Large intestine (tissue), 3 donors: Measurements from ENCODE around the gene DACH1. TPM values are rescaled to one million over a fixed set of nuclear protein-coding genes. Genes with fewer than 3 reads are reported as not detected.

Experiments used
- DNase-seq, 2 donors: peaks; one replicate each; pipeline versions ENCODE4 v3.0.0 to v3.0.0-alpha.2; 2013
- H3K27ac ChIP-seq: one replicate; pipeline ENCODE4 v1.5.1; 2013; ENCODE audit warnings: low read length
- H3K27me3 ChIP-seq: 2 replicates; pipeline ENCODE4 v1.6.1; 2013; ENCODE audit warnings: low read length; ENCODE audit not compliant: control insufficient read depth, insufficient read depth
- H3K36me3 ChIP-seq: 2 replicates; pipeline ENCODE4 v1.6.1; 2013; ENCODE audit warnings: low read length; ENCODE audit not compliant: control insufficient read depth, insufficient read depth
- H3K4me1 ChIP-seq: one replicate; pipeline ENCODE4 v1.6.1; 2013; ENCODE audit warnings: low read length; ENCODE audit not compliant: control insufficient read depth, insufficient read depth
- H3K4me3 ChIP-seq: one replicate; pipeline ENCODE4 v1.5.1; 2013; ENCODE audit warnings: low read length
- H3K9me3 ChIP-seq: one replicate; pipeline ENCODE4 v1.6.1; 2013; ENCODE audit warnings: mild to moderate bottlenecking, low read depth, low read length, moderate library complexity; ENCODE audit not compliant: control insufficient read depth
- WGBS: methylation state at CpG from one replicate; pipeline ENCODE4 v1.1.5; 2013; ENCODE audit warnings: low lambda C conversion rate; ENCODE audit not compliant: insufficient coverage; 5-methylcytosine and 5-hydroxymethylcytosine counted together
- polyA plus RNA-seq: library from polyadenylated mRNA; unstranded; fragments of 120-200 nt; gene quantifications from one replicate; pipeline ENCODE4 v1.2.1, GENCODE V29; 2013

The DACH1 gene
- polyA plus RNA-seq, 1 donor: 25.0 TPM

GRCh38 chr13:71806886-71807285 is 60.1 kb downstream of the DACH1 start:
- H3K4me3 ChIP-seq: no peak overlapping the region
- WGBS: 100% methylated on average over 1 of the region's 2 CpGs
- DNase-seq: no peak
- H3K27me3 ChIP-seq: no peaks in the 10 kb centered on the region
- no peak overlapping the region for H3K27ac ChIP-seq
- H3K9me3 ChIP-seq: no peaks in the 10 kb centered on the region
- peaks cover 3% of the 10 kb centered on the region for H3K4me1 ChIP-seq
- no peaks in the 10 kb centered on the region for H3K36me3 ChIP-seq

DNA sequence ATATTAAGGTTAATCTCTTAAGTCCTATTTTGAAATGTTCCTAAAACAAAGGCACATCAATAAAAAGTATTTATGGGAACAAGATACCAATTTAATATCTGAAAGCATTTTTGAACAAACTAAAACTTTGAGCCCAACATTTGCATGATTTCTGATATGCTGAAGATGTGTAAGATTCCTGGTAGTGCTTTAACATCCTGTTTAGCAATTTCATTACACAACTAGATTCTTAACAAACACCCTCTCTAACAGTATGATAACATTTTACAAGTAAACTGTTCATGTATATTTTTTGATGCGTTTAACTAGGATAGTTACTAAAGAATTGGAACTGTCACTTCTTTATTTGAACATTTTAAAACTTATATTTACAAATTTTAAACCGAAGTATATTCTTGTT is 63.9 kb downstream of the DACH1 start:
- no peak overlapping the region for H3K27ac ChIP-seq
- peaks cover 3% of the 10 kb centered on the region for H3K4me1 ChIP-seq
- no peaks in the 10 kb centered on the region for H3K27me3 ChIP-seq
- no peaks in the 10 kb centered on the region for H3K9me3 ChIP-seq
- H3K36me3 ChIP-seq: no peaks in the 10 kb centered on the region
- no peak for DNase-seq
- H3K4me3 ChIP-seq: no peak overlapping the region
- WGBS: 88% methylated on average over 2 of the region's 2 CpGs

DNA sequence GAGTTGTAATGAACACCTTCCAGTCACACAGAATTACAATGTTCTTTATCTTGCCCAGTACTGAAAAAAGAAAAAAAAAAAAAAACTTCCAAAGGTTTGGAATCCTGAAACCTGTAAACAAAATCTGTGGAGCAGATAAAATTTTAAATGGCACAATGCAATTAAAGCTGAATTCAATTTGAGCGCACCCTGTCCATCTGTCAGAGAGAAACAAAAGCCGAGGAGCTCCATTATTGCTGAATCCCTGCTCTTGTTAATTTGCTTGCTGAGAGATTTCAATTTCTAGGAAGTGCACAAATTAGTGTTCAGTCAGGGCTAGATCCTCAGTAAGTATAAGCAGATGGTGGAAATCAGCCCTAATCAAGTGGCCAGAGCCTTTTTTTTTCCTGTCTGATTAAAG is 65.2 kb downstream of the DACH1 start:
- WGBS: no CpG with 5 or more reads among the region's 2 CpGs
- peaks cover 3% of the 10 kb centered on the region for H3K4me1 ChIP-seq
- H3K27ac ChIP-seq: no peak overlapping the region
- no peaks in the 10 kb centered on the region for H3K9me3 ChIP-seq
- H3K36me3 ChIP-seq: no peaks in the 10 kb centered on the region
- H3K27me3 ChIP-seq: no peaks in the 10 kb centered on the region
- no peak overlapping the region for H3K4me3 ChIP-seq
- DNase-seq: no peak

DNA sequence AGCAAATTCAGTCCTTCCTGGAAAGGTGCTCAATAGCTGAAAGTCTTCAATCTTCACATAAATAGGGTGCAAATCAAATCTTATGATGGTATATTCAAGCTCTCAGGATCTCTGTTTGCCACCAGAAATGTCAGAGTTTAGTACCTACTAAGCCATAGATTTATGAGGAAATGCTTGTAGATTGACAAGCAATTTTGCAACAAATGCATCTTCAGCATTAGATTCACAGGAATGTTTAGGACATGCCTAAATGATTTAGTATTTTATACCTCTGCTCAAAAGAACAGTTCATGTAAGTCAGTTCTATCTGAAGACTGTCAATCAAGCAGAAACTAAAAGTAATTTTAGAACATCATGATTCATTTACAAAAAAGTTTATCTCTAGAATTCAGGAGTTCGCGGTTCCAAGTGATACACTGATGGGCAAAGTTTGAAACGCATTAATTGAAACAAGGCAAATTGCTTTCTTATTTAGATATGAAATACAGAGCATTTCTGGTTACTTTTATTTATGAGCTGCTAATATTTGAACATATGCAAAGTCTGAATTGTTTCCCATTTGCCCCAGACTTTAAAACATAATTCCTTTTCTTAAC is 65.7 kb downstream of the DACH1 start:
- 55% methylated on average over 2 of the region's 3 CpGs for WGBS
- Histone ChIP-seq H3K4me3 (no peak overlapping the region), H3K27me3 (no peaks in the 10 kb centered on the region), H3K4me1 (peaks cover 3% of the 10 kb centered on the region), H3K9me3 (no peaks in the 10 kb centered on the region), H3K36me3 (no peaks in the 10 kb centered on the region), H3K27ac (no peak overlapping the region)
- no peak for DNase-seq

- 83% methylated on average over 1 of the region's 4 CpGs for WGBS
- H3K4me3 ChIP-seq: no peak overlapping the region
- peaks cover 3% of the 10 kb centered on the region for H3K4me1 ChIP-seq
- no peaks in the 10 kb centered on the region for H3K27me3 ChIP-seq
- no peaks in the 10 kb centered on the region for H3K36me3 ChIP-seq
- no peak overlapping the region for H3K27ac ChIP-seq
- DNase-seq: no peak
- no peaks in the 10 kb centered on the region for H3K9me3 ChIP-seq
These were observed 67.7 kb downstream of the DACH1 start for GRCh38 chr13:71799324-71799723.

DNA sequence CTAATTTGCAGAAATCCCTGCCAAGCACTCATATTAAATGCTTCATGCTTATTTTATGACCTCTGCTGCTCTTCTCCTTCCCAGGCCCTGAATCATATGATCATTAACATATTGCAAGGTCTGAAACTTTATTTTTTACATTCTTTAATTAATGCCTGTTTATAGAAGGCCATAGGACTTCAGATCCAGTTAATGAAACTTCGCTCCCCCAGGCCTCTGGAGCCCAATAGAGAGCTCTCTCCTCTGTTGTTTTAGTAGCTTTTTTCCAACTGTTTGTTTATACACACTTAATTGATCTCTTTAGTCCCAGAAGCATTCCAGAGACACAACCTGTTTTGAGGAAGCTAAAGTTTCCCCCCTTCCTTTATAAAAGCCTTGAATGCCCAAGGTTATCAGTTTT is 68.3 kb downstream of the DACH1 start:
- Histone ChIP-seq H3K4me3 (no peak overlapping the region), H3K4me1 (peaks cover 3% of the 10 kb centered on the region), H3K27ac (no peak overlapping the region), H3K9me3 (no peaks in the 10 kb centered on the region), H3K27me3 (no peaks in the 10 kb centered on the region), H3K36me3 (no peaks in the 10 kb centered on the region)
- no CpG with 5 or more reads among the region's 1 CpG for WGBS
- DNase-seq: no peak

- no peak overlapping the region for H3K4me3 ChIP-seq
- H3K36me3 ChIP-seq: no peaks in the 10 kb centered on the region
- H3K27me3 ChIP-seq: no peaks in the 10 kb centered on the region
- H3K27ac ChIP-seq: no peak overlapping the region
- H3K4me1 ChIP-seq: peaks cover 3% of the 10 kb centered on the region
- no peaks in the 10 kb centered on the region for H3K9me3 ChIP-seq
- no peak for DNase-seq
- WGBS: 80% methylated on average over 1 of the region's 5 CpGs
These were observed 69.5 kb downstream of the DACH1 start for GRCh38 chr13:71797517-71797916.

DNA sequence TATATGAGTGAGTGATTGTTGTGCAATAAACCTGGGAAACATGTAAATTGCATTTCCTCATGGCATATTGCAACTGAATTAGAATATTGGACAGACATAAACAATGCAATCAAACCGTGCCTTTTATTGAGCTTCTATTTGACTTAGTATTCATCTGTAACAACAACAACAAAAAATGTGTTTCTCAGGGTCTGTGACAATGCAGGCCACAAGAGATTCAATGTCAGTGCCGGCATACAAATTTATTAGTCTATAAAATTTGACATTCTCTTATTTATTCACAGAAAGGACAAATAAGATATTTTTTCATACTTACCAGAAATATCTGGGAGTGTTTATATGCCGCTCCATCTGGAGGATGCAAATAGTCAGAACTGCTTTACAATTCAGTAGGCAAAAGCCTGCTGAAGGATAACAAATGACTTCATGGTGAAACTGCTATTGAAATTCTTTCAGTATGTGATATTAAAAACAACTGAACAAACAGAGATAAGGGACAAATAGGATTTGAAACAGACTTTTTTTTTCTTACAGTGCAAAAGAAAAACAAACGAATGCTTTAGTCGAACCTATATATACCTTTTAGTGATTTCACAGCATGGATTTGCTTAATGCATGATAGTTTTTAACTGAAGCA is 77.2 kb downstream of the DACH1 start:
- H3K36me3 ChIP-seq: no peaks in the 10 kb centered on the region
- no peak for DNase-seq
- no peaks in the 10 kb centered on the region for H3K9me3 ChIP-seq
- H3K27me3 ChIP-seq: no peaks in the 10 kb centered on the region
- H3K4me3 ChIP-seq: no peak overlapping the region
- no peak overlapping the region for H3K27ac ChIP-seq
- no CpG with 5 or more reads among the region's 5 CpGs for WGBS
- H3K4me1 ChIP-seq: peaks cover 2% of the 10 kb centered on the region

GRCh38 chr13:71789037-71789436 is 78.0 kb downstream of the DACH1 start:
- Histone ChIP-seq H3K36me3 (no peaks in the 10 kb centered on the region), H3K9me3 (no peaks in the 10 kb centered on the region), H3K4me1 (peaks cover 7% of the 10 kb centered on the region), H3K27me3 (no peaks in the 10 kb centered on the region), H3K4me3 (no peak overlapping the region), H3K27ac (no peak overlapping the region)
- no peak for DNase-seq

DNA sequence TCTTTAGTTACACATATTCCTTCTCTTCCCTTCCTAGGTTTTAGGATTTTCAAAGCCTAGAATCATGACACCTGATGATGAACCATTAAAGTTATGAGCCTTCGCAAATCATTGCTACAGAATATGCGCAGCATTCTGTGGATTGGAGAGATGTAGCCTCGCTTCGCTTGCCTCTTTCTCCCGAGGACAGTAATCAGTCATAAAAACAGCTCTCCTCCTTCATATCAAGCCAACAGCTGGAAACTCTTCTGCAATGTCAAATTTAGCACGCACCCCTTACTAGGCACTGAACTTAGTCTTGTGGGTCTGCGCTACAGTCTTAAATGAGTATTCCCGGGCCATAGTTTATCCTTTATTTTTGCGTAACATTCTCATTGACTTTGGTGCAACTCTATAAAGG is 79.6 kb downstream of the DACH1 start:
- no peaks in the 10 kb centered on the region for H3K27me3 ChIP-seq
- no peak overlapping the region for H3K4me3 ChIP-seq
- WGBS: 70% methylated on average over 4 of the region's 9 CpGs
- no peak overlapping the region for H3K27ac ChIP-seq
- DNase-seq: no peak
- H3K4me1 ChIP-seq: peaks cover 11% of the 10 kb centered on the region
- H3K9me3 ChIP-seq: no peaks in the 10 kb centered on the region
- H3K36me3 ChIP-seq: no peaks in the 10 kb centered on the region

GRCh38 chr13:71786875-71787274 is 80.1 kb downstream of the DACH1 start:
- no peaks in the 10 kb centered on the region for H3K36me3 ChIP-seq
- peaks cover 11% of the 10 kb centered on the region for H3K4me1 ChIP-seq
- no peak overlapping the region for H3K4me3 ChIP-seq
- 50% methylated on average over 1 of the region's 4 CpGs for WGBS
- no peak for DNase-seq
- H3K27ac ChIP-seq: no peak overlapping the region
- H3K9me3 ChIP-seq: no peaks in the 10 kb centered on the region
- H3K27me3 ChIP-seq: no peaks in the 10 kb centered on the region
